Uterus (tissue), 4 donors: Measurements from ENCODE around the gene BPIFB4. TPM values are rescaled to one million over a fixed set of nuclear protein-coding genes. Genes with fewer than 3 reads are reported as not detected.

ENCODE experiments used
- DNase-seq, 2 donors: peaks; one replicate each; pipeline ENCODE4 v3.0.0-alpha.2; 2019 to 2020
- H3K27ac ChIP-seq, 2 donors: fragments of 200-600 bp; sonication (generic); 1 replicate in 1 of 2; 2 replicates in 1 of 2; pipeline ENCODE4 v1.5.1; 2016 to 2018
- H3K27me3 ChIP-seq, 2 donors: fragments of 200-600 bp; sonication (generic); one replicate each; pipeline ENCODE4 v1.5.1; 2018 to 2019; ENCODE audit warnings: control low read depth in 1 of 2
- H3K36me3 ChIP-seq, 2 donors: fragments of 200-600 bp; sonication (generic); one replicate each; pipeline ENCODE4 v1.5.1; 2019; ENCODE audit warnings: control low read depth in 1 of 2
- H3K4me1 ChIP-seq, 2 donors: fragments of 200-600 bp; sonication (generic); one replicate each; pipeline ENCODE4 v1.5.1; 2018 to 2019; ENCODE audit warnings: control low read depth in 1 of 2
- H3K4me3 ChIP-seq, 2 donors: fragments of 200-600 bp; sonication (generic); 1 replicate in 1 of 2; 2 replicates in 1 of 2; pipeline ENCODE4 v1.5.1; 2018 to 2019; ENCODE audit warnings: mild to moderate bottlenecking in 1 of 2
- H3K9me3 ChIP-seq, 2 donors: fragments of 200-600 bp; sonication (generic); one replicate each; pipeline ENCODE4 v1.5.1; 2019; ENCODE audit warnings: control low read depth in 1 of 2
- POLR2A ChIP-seq, 2 donors: fragments of 450-650 bp; IDR thresholded peaks; one replicate each; pipeline ENCODE4 v1.6.1; 2016; ENCODE audit warnings: antibody characterized with exemption in 2 of 2, mild to moderate bottlenecking in 1 of 2, moderate library complexity in 1 of 2
- intact Hi-C: fragments of 100-400 bp; cut with DNase I; formaldehyde crosslinking; loops from one replicate; pipeline ENCODE4 v1.15.1; 2023; ENCODE audit warnings: low total_unique reads
- total RNA-seq, 4 donors: library from RNA; depleted of rRNA in 3 of 4; stranded (reverse); fragments of >200 nt in 3 of 4; gene quantifications; one replicate each; pipeline versions ENCODE4 v1.1.0 to v1.2.4, GENCODE V29; 2014 to 2023
- TF ChIP-seq, protein P1 (sequence below), 4 experiments: fragments of 200-600 bp in 2 of 4; fragments of 450-650 bp in 2 of 4; sonication (generic) in 2 of 4; IDR thresholded peaks; one replicate each; pipeline ENCODE4 v1.5.1; 2016 to 2019; ENCODE audit warnings: antibody characterized with exemption in 4 of 4, mild to moderate bottlenecking in 2 of 4, moderate library complexity in 1 of 4
- donor health status: DM: yes; HTN: yes; CAD: no.

Gene BPIFB4
- total RNA-seq, 4 donors from 2014 or later: not detected

DNA sequence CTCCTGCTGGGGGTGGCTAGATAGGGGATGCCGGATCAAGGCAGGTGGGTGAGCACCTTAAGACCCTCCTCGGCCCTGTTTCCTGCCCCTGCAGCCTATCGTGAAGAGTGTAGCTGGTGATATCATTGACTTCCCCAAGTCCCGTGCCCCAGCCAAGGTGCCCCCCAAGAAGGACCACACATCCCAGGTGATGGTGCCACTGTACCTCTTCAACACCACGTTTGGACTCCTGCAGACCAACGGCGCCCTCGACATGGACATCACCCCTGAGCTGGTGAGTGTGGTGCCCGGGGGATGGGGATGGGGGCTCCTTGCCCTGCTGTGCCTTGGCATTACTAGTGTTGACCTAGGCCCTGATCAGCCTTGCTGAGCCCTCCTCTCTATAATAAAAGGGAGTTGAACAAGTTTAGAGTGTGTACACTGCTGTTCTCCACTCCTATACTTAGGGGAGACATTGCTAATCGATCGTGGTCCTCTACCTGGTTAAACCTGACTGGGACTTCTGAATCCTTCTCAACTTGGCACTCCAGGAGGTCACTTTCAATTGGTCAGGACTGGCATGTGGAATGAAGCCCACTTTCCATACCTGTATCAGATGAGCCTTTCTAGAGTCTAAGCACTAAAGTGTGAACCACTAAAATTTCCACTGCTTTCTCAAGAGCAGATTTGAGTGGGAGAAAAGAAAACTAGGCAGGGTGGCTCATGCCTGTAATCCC is 14.7 kb upstream of the BPIFB4 start:
- TF ChIP-seq POLR2A (IDR thresholded peaks at IDR 0.05): no peak
- Histone ChIP-seq H3K27me3 (no peaks in the 10 kb centered on the region), H3K4me3 (no peak overlapping the region), H3K36me3 (no peaks in the 10 kb centered on the region), H3K4me1 (no peaks in the 10 kb centered on the region), H3K27ac (no peak overlapping the region), H3K9me3 (no peaks in the 10 kb centered on the region)
- intact Hi-C loops: no loop called here
- DNase-seq: no peak

DNA sequence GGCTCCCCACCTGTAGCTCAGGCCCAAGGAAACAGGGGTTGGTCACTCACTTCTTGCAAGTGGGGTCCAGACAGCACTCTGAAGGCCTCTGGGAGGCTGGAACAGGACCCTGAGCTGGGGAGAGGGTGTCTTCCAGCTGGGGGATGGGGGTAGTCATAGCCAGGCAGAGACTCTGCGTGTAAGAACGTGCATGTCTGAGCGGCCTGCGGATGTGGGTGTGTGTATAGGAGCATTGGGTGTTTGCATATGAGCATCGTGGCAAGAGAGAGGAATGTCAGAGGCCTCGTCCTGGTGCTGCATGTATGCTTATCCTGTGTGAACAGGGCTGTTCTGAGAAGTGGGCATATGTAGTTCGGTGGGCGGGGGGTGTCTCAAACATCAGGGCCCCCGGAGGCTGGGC is 13.7 kb upstream of the BPIFB4 start:
- no peak for DNase-seq
- Histone ChIP-seq H3K9me3 (no peaks in the 10 kb centered on the region), H3K36me3 (no peaks in the 10 kb centered on the region), H3K27ac (no peak overlapping the region), H3K4me1 (no peaks in the 10 kb centered on the region), H3K4me3 (no peak overlapping the region), H3K27me3 (no peaks in the 10 kb centered on the region)
- no peak for TF ChIP-seq POLR2A (IDR thresholded peaks at IDR 0.05)
- TF ChIP-seq, protein P1, sequence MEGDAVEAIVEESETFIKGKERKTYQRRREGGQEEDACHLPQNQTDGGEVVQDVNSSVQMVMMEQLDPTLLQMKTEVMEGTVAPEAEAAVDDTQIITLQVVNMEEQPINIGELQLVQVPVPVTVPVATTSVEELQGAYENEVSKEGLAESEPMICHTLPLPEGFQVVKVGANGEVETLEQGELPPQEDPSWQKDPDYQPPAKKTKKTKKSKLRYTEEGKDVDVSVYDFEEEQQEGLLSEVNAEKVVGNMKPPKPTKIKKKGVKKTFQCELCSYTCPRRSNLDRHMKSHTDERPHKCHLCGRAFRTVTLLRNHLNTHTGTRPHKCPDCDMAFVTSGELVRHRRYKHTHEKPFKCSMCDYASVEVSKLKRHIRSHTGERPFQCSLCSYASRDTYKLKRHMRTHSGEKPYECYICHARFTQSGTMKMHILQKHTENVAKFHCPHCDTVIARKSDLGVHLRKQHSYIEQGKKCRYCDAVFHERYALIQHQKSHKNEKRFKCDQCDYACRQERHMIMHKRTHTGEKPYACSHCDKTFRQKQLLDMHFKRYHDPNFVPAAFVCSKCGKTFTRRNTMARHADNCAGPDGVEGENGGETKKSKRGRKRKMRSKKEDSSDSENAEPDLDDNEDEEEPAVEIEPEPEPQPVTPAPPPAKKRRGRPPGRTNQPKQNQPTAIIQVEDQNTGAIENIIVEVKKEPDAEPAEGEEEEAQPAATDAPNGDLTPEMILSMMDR (IDR thresholded peaks at IDR 0.05): no peak
- intact Hi-C loops: no loop called here

DNA sequence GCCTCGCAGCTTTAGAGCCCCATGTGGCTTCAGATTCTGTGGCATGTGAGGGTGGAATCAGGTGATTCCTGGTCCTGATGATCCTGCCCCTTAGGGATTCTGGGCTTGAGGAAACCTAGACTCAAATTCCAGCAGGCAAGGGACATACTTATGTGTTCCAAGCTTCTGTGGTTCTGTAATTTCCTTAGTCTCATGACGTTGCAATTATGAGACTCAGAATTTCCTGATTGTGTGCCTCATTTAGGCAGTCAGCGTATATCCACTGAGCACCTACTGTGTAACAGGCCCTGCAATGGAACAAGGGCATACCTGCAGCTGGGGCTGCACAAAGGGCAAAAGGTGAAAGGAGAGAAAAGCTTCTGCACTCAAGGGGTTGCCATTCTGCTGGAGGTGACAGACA is 11.6 kb upstream of the BPIFB4 start:
- Histone ChIP-seq H3K36me3 (no peaks in the 10 kb centered on the region), H3K4me1 (no peaks in the 10 kb centered on the region), H3K27ac (no peak overlapping the region), H3K9me3 (no peaks in the 10 kb centered on the region), H3K27me3 (no peaks in the 10 kb centered on the region), H3K4me3 (no peak overlapping the region)
- intact Hi-C loops: no loop called here
- no peak for DNase-seq
- TF ChIP-seq, protein P1 (IDR thresholded peaks at IDR 0.05): no peak

DNA sequence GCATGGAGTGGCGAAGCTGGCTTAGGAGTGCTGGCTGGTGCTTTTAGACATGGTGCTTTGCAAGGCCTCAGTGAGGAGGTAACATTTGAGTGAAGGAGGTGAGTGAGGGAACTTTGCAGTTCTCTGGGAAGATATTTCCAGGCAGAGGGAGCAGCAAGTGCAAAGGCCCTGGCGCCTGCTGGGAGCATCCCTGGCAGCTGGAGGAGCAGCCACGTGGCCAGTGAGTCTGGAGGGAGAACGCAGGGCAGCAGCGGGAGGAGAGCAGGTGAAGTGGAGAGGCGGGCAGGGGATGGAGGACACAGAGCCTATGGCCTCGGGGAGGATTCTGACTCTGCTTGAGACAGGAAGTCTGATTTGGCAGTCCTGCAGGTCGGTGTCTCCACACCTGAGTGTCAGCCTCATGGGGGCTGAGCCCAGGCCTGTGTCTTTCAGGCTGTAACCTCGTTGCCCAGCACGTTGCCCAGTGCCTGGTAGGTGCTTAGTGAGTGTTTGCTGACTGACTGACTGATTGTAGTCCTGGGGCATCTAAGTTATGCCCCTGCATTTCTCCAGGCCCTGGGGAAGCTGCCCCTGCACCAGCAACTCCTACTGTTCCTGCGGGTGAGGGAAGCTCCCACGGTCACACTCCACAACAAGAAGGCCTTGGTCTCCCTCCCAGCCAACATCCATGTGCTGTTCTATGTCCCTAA is 11.0 kb upstream of the BPIFB4 start:
- intact Hi-C loops: no loop called here
- no peaks in the 10 kb centered on the region for H3K4me1 ChIP-seq
- H3K9me3 ChIP-seq: no peaks in the 10 kb centered on the region
- no peaks in the 10 kb centered on the region for H3K36me3 ChIP-seq
- H3K27ac ChIP-seq: no peak overlapping the region
- DNase-seq: no peak
- TF ChIP-seq, protein P1 (IDR thresholded peaks at IDR 0.05): no peak
- no peak for TF ChIP-seq POLR2A (IDR thresholded peaks at IDR 0.05)
- no peaks in the 10 kb centered on the region for H3K27me3 ChIP-seq
- H3K4me3 ChIP-seq: no peak overlapping the region

DNA sequence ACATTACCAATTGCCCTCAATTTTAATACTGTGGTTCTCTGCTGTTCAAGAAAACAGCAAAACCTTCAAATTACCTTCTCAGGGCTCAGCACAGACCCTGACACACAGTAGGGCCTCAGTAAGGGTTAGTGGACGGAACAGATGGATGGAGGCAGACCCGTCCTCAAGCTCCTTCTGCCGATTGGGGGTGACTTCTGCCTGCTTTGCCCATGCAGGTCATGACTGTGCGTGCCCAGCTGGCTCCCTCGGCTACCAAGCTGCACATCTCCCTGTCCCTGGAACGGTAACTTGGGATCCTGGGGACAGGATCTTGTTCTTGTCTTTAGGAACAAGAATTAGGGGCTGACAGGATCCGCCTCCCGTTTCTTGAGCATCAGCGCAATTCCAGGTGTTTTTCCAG is 9.8 kb upstream of the BPIFB4 start:
- intact Hi-C loops: no loop called here
- Histone ChIP-seq H3K27ac (no peak overlapping the region), H3K27me3 (no peaks in the 10 kb centered on the region)

More for the DNA sequence above, 9.8 kb upstream of the BPIFB4 start:
- DNase-seq: no peak
- Histone ChIP-seq H3K4me1 (no peaks in the 10 kb centered on the region), H3K36me3 (no peaks in the 10 kb centered on the region), H3K9me3 (no peaks in the 10 kb centered on the region), H3K4me3 (no peak overlapping the region)
- no peak for TF ChIP-seq POLR2A (IDR thresholded peaks at IDR 0.05)
- TF ChIP-seq, protein P1 (IDR thresholded peaks at IDR 0.05): no peak
